KMS-11 (cell line): ENCODE measurements around the gene SLC35G1.

Experiments
- H2AFZ ChIP-seq: fragments of 200-600 bp; sonication (generic); 2 replicates; pipeline ENCODE4 v1.6.1; 2016; ENCODE audit warnings: antibody characterized with exemption, mixed run types, low read depth
- H3K27ac ChIP-seq: fragments of 200-600 bp; sonication (generic); 2 replicates; pipeline ENCODE4 v1.6.1; 2016; ENCODE audit warnings: mild to moderate bottlenecking, mixed run types
- H3K27me3 ChIP-seq: fragments of 200-600 bp; sonication (generic); 2 replicates; pipeline ENCODE4 v1.6.1; 2017; ENCODE audit warnings: mild to moderate bottlenecking, low read depth, mixed run types, moderate library complexity; ENCODE audit not compliant: insufficient read depth
- H3K36me3 ChIP-seq: fragments of 200-600 bp; sonication (generic); 2 replicates; pipeline ENCODE4 v1.6.1; 2017; ENCODE audit warnings: mild to moderate bottlenecking, mixed run types; ENCODE audit not compliant: insufficient read depth
- H3K4me1 ChIP-seq: fragments of 200-600 bp; sonication (generic); 2 replicates; pipeline ENCODE4 v1.6.1; 2016; ENCODE audit warnings: mild to moderate bottlenecking, low read depth, mixed run types; ENCODE audit not compliant: poor library complexity, severe bottlenecking
- H3K4me2 ChIP-seq: fragments of 200-600 bp; sonication (generic); 2 replicates; pipeline ENCODE4 v1.7.0; 2016; ENCODE audit warnings: mild to moderate bottlenecking, mixed run types
- H3K4me3 ChIP-seq: fragments of 200-600 bp; sonication (generic); IDR thresholded peaks from 2 replicates; pipeline ENCODE4 v1.6.1; 2017; ENCODE audit warnings: low read depth, low read length, mixed read lengths; ENCODE audit not compliant: insufficient read depth
- H3K79me2 ChIP-seq: fragments of 200-600 bp; sonication (generic); 2 replicates; pipeline ENCODE4 v1.6.1; 2016; ENCODE audit warnings: low read depth, mixed run types; ENCODE audit not compliant: insufficient read depth
- H3K9ac ChIP-seq: fragments of 200-600 bp; sonication (generic); 2 replicates; pipeline ENCODE4 v1.6.1; 2016; ENCODE audit warnings: mild to moderate bottlenecking, mixed run types
- H4K20me1 ChIP-seq: fragments of 200-600 bp; sonication (generic); 2 replicates; pipeline ENCODE4 v1.6.1; 2016; ENCODE audit warnings: mild to moderate bottlenecking, mixed run types; ENCODE audit not compliant: insufficient read depth
- TF ChIP-seq, protein P1 (sequence below): fragments of 200-600 bp; sonication (generic); conservative IDR thresholded peaks from 2 replicates; pipeline ENCODE4 v1.6.1; 2017; ENCODE audit warnings: low read depth, mild to moderate bottlenecking, antibody characterized with exemption, low read length, moderate library complexity, mixed read lengths

Gene SLC35G1

GRCh38 chr10:93851169-93851568, 42.6 kb upstream of the SLC35G1 start:
- Histone ChIP-seq H3K79me2 (no peaks in the 10 kb centered on the region), H3K27me3 (no peaks in the 10 kb centered on the region), H3K36me3 (no peaks in the 10 kb centered on the region), H3K4me3 (no peak overlapping the region), H3K4me2 (peak overlapping the region; percentile 34; the same call in 1 of the 2 replicates), H3K9ac (no peak overlapping the region), H2AFZ (peak overlapping the region; percentile 20; the same call in 1 of the 2 replicates), H3K27ac (no peak overlapping the region), H3K4me1 (peaks cover 28% of the 10 kb centered on the region), H4K20me1 (no peaks in the 10 kb centered on the region)
- TF ChIP-seq, protein P1, sequence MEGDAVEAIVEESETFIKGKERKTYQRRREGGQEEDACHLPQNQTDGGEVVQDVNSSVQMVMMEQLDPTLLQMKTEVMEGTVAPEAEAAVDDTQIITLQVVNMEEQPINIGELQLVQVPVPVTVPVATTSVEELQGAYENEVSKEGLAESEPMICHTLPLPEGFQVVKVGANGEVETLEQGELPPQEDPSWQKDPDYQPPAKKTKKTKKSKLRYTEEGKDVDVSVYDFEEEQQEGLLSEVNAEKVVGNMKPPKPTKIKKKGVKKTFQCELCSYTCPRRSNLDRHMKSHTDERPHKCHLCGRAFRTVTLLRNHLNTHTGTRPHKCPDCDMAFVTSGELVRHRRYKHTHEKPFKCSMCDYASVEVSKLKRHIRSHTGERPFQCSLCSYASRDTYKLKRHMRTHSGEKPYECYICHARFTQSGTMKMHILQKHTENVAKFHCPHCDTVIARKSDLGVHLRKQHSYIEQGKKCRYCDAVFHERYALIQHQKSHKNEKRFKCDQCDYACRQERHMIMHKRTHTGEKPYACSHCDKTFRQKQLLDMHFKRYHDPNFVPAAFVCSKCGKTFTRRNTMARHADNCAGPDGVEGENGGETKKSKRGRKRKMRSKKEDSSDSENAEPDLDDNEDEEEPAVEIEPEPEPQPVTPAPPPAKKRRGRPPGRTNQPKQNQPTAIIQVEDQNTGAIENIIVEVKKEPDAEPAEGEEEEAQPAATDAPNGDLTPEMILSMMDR: no peak

DNA sequence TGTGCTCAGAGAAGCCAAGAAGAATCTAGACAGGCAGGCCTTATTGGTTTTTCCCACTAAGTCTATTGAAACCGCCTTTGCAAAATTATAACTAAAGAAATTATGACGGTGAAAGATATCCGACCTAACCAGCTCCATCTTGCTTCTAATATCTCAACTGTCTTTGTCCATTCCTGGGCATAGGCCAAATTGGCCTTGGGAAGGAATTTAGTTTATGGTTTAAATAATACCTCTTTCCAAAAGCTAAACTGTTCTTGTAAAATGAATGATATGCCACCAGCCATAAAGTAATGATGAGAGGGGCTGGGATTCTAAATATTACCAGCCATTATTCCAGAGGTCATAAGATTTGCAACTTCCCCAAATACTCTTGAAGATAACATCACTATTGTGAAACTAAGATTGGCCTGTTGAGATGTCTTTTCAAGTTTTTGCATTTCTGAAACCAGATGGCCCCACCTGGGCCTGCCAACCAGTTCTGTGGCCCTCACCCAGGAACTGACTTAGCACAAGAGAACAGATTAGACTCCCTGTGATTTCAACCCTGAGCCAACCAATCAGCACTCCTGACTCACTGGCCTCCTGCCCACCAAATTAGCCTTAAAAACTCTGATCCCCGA, 41.2 kb upstream of the SLC35G1 start:
- peaks cover 28% of the 10 kb centered on the region for H3K4me1 ChIP-seq
- H3K27me3 ChIP-seq: no peaks in the 10 kb centered on the region

DNA sequence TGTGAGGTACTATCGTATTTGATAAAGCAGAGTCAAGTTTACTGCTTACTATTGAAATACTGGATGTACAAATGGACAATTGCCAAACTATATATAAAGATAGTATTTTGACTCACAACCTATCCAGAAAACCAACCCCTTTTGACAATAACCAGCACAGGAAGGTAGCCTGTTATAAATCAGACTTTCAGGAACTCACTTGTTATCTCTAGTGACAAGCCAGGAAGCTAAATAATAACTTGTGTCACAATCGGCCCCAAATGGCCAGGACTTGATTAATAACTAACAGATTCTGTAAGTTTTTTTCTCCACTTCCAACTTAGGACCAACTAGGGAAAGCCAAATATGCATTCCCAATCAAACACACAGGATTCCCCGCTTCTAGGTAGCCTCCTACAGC, 38.8 kb upstream of the SLC35G1 start:
- no peak overlapping the region for H3K4me3 ChIP-seq
- no peaks in the 10 kb centered on the region for H3K79me2 ChIP-seq
- no peaks in the 10 kb centered on the region for H4K20me1 ChIP-seq
- H3K9ac ChIP-seq: no peak overlapping the region
- no peaks in the 10 kb centered on the region for H3K27me3 ChIP-seq
- H3K4me1 ChIP-seq: peaks cover 28% of the 10 kb centered on the region
- no peak overlapping the region for H3K27ac ChIP-seq
- no peak overlapping the region for H3K4me2 ChIP-seq
- TF ChIP-seq, protein P1: no peak
- no peaks in the 10 kb centered on the region for H3K36me3 ChIP-seq
- H2AFZ ChIP-seq: no peak overlapping the region

More for the DNA sequence above, 41.2 kb upstream of the SLC35G1 start:
- TF ChIP-seq, protein P1: no peak
- no peak overlapping the region; the same call in 1 of the 2 replicates for H3K4me2 ChIP-seq
- no peaks in the 10 kb centered on the region for H3K36me3 ChIP-seq
- no peak overlapping the region for H3K9ac ChIP-seq
- H3K79me2 ChIP-seq: no peaks in the 10 kb centered on the region
- H3K27ac ChIP-seq: no peak overlapping the region
- H2AFZ ChIP-seq: no peak overlapping the region
- no peaks in the 10 kb centered on the region for H4K20me1 ChIP-seq
- no peak overlapping the region for H3K4me3 ChIP-seq

DNA sequence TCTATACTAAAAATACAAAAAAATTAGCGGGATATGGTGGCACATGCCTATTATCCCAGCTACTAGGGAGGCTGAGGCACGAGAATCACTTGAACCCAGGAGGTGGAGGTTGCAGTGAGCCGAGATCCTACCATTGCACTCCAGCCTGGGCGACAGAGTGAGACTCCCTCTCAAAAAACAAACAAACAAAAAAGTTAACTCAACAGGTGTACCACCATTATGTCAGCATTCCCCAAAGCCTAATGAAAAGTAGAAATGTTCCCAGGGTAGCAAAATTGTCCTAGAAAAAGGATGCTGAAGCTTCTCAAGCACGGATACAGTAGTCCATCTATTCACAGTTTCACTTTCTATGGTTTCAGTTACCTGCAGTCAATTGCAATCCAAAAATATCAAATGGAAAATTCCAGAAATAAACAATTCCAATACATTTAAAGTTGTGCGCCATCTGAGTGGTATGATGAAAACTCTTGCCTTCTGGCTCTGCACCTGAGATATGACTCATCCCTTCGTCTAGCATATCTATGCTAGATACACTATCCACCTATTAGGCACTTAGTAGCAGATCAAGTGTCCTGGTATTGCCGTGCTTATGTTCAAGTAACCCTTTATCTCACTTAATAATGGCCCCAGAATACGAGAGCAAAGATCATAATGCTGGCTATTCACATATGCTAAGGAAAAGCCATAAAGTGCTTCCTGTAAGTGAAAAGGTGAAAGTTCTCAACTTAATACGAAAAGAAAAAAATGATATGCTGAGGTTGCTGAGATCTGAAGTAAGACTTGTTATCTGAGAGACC, 37.2 kb upstream of the SLC35G1 start:
- no peak overlapping the region for H3K4me3 ChIP-seq
- no peaks in the 10 kb centered on the region for H3K27me3 ChIP-seq
- H3K36me3 ChIP-seq: no peaks in the 10 kb centered on the region
- H3K4me2 ChIP-seq: no peak overlapping the region
- no peak overlapping the region for H2AFZ ChIP-seq
- H3K4me1 ChIP-seq: peaks cover 20% of the 10 kb centered on the region
- H3K9ac ChIP-seq: no peak overlapping the region
- no peak overlapping the region for H3K27ac ChIP-seq
- no peaks in the 10 kb centered on the region for H3K79me2 ChIP-seq
- TF ChIP-seq, protein P1: no peak
- H4K20me1 ChIP-seq: no peaks in the 10 kb centered on the region
